CD4-positive, alpha-beta T cell treated with Interleukin-6 for 4 hours (primary cell): ENCODE results near the gene SERBP1.
A peak's percentile ranks its signal among the peaks of the same experiment; 100 is the strongest.
"Not testable (repeated sequence)": the region's sequence is repeated elsewhere in the genome, so short reads cannot be mapped to it uniquely, and the experiment has no call there.

ENCODE experiments used
- DNase-seq: peaks from one replicate; pipeline ENCODE4 v3.0.0-alpha.2; 2020; ENCODE audit warnings: mixed read lengths

Gene SERBP1

DNA sequence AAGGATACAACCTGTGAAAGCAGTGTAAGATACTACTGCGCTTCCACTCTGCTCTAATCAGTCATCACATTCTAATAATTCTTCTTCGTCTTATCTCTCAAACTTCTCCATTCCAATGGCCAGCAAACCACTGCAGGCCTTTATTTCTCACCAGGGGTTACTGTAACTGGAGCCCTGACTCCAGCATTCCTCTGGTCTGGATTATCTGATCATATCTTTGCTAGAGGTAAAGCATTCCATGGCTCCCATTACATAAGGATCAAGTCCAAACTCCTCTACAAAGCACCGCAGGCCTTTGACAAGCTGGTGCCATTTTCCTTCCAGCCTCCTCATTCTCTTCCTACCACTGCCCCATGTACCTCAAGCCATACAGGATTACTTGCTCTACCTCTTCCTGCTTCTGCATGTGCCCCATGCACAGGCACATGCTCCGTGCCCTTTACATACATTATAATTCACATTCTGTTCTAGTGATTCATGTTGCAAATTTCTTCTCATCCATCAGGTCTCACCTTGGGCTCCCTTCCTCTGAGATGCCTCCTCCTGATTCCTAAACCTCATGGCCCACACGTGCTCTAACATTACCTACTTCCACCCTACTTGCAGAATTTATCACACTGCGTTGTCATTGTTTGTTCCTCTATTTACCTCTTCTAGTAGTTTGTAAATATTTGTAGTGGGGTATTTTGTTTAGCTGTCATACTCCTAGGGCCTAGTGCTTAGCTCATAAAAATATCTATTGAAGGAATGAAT lies 9.3 kb upstream of the SERBP1 start:
- no peak for DNase-seq

DNA sequence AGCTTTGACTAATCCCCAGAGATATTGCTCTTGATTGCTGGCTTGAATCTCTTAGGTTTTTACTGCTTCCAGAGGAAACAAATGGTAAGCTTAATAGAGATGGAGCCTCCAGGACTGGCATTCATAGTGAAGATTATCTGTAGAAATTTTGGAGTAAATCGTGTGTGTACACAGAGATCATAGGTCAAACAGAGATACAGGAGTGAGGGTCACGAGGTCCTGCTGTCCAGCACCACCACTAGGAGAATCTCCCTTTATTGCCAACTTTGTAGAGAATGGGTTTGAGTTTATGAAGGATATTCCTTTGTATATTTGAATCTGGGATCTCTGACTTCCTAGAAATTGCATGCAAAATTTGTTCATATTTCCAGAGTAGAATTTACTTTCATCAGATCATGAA lies 7.8 kb upstream of the SERBP1 start:
- no peak for DNase-seq

GRCh38 chr1:67436511-67437055 lies 6.4 kb upstream of the SERBP1 start:
- no peak for DNase-seq

DNA sequence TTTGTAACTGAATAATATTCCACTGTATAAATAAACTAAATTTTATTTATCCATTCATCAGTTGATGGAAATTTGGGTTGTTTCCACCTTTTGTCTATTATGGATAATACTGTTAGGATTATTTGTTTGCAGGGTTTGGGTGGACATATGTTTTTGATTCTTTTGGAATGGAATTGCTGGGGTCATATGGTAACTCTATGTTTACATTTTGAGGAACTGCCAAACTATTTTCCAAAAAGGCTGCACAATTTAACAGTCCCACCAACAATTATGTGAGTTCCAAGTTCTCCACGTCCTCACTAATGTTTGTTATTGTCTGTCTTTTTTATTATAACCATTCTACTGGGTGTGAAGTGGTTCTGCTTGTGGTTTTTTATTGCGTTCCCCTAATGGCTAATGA lies 4.3 kb upstream of the SERBP1 start:
- DNase-seq, result no peak

DNA sequence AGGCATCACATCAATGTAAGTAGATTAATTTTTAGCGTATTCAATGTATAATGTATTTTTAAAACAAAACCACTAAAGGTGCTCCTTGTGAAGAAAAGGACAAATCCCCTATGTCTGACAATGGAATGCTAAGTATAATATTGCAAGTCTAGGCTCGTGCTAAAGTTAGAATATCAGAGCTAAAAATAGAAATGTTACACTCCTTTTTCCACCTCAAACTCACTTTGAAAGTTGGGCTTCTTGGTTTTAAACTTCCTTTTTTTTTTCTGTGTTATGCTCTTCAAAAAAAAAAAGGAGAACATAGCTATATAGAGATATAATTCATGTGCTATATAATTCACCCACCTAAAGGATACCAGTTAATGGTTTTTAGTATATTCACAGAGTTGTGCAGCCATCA lies 3.6 kb upstream of the SERBP1 start:
- no peak for DNase-seq

GRCh38 chr1:67432745-67433144 lies 2.5 kb upstream of the SERBP1 start:
- no peak for DNase-seq

- DNase-seq, result no peak
Observed at GRCh38 chr1:67431869-67432578, 1.8 kb upstream of the SERBP1 start.

DNA sequence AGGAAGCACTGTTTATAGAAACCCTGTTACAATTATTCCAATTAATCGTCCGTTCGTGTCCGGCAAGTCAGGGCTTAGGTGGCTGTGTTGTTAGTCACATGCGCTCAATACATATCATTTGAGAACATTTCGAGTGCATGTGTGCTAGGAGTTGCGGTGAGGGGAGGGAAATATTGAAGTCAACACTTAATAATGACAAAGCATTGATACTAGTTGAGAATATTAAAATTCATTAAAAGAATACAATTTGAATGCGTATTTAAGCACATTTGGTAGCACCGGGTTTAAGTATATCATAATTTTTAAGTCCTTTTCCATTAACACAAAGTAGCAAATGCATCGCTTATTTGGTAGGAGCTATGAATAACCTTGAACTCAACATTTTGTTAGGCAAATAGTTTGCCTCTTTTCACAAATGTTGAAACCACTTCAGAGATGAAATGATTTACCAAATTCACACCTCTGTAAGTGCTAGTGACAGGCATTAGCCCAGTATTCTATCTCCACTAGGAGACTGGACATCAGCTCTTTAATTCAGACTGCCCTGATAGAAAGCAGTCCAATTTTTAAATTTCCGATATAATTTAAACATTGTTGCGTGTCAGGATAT lies 1.1 kb upstream of the SERBP1 start:
- DNase-seq, result no peak

GRCh38 chr1:67429528-67430357 lies 459 bp downstream of the SERBP1 start:
- peak; percentile 29 for DNase-seq

DNA sequence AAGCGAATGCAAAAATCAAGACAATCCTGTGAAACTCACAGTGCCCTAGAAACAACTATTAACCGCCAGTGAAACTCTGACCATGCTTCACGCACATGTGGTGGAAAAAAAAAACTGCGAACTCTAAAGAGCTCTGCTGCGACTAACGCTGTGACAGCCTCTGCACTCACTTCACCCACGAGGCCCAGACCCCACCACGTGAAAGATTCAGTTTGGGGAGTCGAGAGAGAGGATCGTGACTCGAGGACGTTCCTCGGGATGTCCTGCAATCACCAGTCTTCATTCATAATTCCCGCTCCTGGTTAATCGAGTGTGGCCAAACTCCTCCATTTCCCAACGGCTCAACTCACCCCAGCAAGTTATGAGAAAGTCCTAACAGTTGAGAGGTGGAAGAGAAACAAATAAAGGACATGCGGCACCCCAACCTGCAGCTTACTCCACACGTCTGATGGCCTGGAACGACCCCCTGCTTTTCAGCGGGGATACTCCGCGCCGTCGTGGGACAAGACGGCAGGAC lies 1.1 kb downstream of the SERBP1 start:
- DNase-seq, result peak; percentile 27

- DNase-seq, result no peak
Observed at GRCh38 chr1:67427947-67428346, 2.3 kb downstream of the SERBP1 start.

GRCh38 chr1:67427465-67427864 lies 2.7 kb downstream of the SERBP1 start:
- no peak for DNase-seq

DNA sequence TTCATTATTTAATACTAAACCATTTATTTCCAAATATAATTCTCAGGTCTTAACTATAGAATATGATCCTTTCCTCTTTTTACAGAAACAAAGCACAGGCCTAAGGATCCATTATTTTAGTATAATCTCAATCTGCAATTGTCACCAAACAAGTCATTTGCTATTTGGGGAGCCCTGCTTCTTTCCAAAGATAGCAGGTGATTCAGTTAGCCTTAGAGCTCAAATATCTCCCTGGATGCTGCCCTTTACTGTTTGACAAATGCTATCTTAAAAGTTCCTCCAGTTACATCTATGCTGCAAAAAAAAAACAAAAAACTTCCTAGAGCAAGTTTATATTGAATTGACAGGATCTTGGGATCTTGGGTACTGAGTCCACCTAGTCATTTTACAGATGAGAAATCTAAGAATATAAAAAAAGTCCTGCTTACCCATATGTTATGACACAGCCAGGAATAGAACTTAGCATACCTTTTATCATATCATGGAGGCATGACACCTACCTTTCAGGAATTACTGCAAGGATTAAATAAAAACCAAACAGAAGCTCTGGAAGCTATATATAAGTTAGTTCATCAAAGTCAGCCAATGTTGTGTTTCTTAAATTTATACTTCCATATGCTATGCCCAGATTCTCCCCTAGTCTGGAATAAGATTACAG lies 9.2 kb downstream of the SERBP1 start:
- DNase-seq, result no peak

DNA sequence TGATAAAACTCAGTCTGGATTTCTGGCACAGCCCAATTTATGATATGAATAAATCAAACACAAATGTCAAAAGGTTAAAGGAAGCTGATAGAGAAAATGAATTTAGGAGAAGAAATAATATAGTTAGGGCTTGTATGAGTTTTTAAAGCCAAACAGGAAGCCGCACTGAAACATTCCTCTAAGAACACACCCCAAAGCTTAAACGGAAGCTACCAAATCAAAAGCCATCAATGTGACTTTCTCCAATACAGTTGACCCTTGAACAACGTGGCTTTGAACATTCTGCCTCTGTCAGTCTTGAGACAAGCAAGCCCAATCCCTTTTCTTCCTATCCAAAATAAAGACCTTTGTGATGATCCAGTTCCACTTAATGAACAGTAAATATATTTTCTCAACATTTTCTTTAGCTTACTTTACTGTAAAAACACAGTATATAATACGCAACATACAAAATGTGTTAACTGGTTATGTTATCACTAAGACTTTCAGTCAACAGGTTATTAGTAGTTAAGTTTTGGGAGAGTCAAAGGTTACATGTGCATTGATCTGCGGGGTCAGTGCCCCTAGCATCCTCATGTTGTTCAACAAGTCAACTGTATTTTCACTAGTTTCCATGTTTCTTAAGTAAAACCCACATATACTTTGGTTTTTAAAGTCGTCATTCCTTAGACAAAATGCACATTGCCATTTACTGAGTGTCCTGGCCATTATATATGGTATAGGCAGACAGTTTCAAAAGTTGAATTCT lies 11.2 kb downstream of the SERBP1 start:
- no peak for DNase-seq

DNA sequence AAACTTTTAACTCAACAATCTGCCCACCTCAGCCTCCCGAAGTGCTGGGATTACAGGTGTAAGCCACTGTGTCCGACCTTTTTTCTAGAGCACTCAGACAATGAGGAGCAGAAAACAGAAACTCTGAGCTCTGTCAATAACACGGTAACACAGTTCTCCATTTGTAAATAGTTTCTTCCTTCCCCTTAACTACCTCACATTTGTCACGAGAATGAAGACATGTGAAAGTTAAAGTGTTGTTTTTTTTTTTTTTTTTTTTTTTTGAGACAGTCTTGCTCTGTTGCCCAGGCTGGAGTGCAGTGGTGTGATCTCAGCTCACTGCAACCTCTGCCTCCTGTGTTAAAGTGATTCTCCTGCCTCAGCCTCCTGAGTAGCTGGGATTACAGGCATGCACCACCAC lies 12.5 kb downstream of the SERBP1 start:
- DNase-seq, result not testable (repeated sequence)

GRCh38 chr1:67415041-67415440 lies 15.2 kb downstream of the SERBP1 start:
- no peak for DNase-seq

DNA sequence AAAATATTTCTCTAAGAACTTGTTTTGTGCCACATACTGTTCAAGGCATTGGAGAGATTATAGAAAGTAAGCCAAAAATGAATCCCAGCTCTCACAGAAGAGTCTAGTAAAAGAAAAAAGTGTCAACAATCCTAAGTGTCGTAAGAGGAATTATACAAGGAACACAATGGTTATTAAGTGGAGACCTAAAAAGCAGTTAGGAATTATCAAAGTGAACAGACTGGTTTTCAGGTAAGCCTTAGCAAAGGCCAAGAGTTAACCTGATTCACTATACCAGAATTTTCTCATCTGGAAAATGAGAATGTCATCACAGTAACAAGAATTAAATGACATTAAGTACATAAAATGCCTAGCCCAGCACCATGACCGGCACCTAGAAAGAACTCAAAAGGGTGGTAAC lies 15.6 kb downstream of the SERBP1 start:
- DNase-seq, result no peak

DNA sequence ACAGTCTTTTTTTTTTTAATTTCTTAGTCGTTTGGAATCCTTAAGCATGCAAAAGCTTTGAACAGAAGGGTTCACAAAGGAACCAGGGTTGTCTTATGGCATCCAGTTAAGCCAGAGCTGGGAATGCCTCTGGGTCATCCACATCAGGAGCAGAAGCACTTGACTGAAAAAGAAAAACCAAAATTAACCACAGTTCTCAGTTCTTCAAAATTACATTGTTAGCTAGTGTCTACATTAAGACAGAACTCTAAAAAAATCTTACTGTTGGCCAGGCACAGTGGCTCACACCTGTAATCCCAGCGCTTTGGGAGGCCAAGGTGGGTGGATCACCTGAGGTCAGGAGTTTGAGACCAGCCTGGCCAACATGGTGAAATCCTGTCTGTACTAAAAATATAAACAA lies 17.1 kb downstream of the SERBP1 start:
- DNase-seq, result not testable (repeated sequence)

DNA sequence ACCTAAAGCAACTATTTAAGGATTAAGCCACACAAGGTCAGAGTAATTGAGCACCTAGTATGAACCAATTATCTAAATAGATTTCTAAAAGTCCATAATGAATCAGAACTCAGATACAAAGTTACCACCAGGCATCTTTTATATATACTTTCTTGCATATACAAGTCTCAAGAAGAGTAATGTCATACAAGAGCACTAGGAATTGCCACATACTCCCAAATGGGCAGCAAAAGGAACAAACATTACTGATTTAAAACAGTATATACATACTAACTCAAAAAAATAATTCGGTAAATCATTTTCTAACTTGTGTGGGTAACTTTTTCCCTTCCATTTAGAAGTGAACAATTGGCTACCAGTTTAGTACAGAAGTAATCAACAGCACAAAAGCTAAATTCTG lies 22.1 kb downstream of the SERBP1 start:
- no peak for DNase-seq

- no peak for DNase-seq
Observed at GRCh38 chr1:67407498-67407897, 22.7 kb downstream of the SERBP1 start.

- no peak for DNase-seq
Observed at GRCh38 chr1:67405473-67406245, 24.5 kb downstream of the SERBP1 start.
